ENCODE data around the gene KDM1B.

- TF ChIP-seq CTCF (IDR thresholded peaks at IDR 0.05) (no peak), POLR2A (IDR thresholded peaks at IDR 0.05) (no peak), EP300 (IDR thresholded peaks at IDR 0.05) (no peak)
These were observed 55.5 kb downstream of the KDM1B start for GRCh38 chr6:18210707-18211106.

Data from ovary (tissue), 3 donors.